Measurements from ENCODE around the gene SEMA4D.
A peak's percentile ranks its signal among the peaks of the same experiment; 100 is the strongest.
"Not testable (repeated sequence)": the region's sequence is repeated elsewhere in the genome, so short reads cannot be mapped to it uniquely, and the experiment has no call there.

Gene SEMA4D

GRCh38 chr9:89346696-89347095, 151.2 kb downstream of the SEMA4D start:
- DNase-seq = no peak

- no peak for DNase-seq
Measured at GRCh38 chr9:89345476-89345875, 152.4 kb downstream of the SEMA4D start.

GRCh38 chr9:89343812-89344211, 154.1 kb downstream of the SEMA4D start:
- not testable (repeated sequence) for DNase-seq

- DNase-seq = no peak
Measured at GRCh38 chr9:89342948-89343347, 155.0 kb downstream of the SEMA4D start.

- DNase-seq = no peak
Measured at GRCh38 chr9:89342213-89342612, 155.7 kb downstream of the SEMA4D start.

- DNase-seq = no peak
Measured at GRCh38 chr9:89340332-89340731, 157.6 kb downstream of the SEMA4D start.

GRCh38 chr9:89339807-89340206, 158.1 kb downstream of the SEMA4D start:
- DNase-seq = no peak

GRCh38 chr9:89330513-89330912, 167.4 kb downstream of the SEMA4D start:
- no peak for DNase-seq

GRCh38 chr9:89329917-89330316, 168.0 kb downstream of the SEMA4D start:
- no peak for DNase-seq

- DNase-seq = no peak
Measured at GRCh38 chr9:89328064-89328463, 169.8 kb downstream of the SEMA4D start.

GRCh38 chr9:89325733-89326132, 172.2 kb downstream of the SEMA4D start:
- no peak for DNase-seq

GRCh38 chr9:89323390-89323789, 174.5 kb downstream of the SEMA4D start:
- DNase-seq = no peak

- no peak for DNase-seq
Measured at GRCh38 chr9:89319015-89319905, 178.7 kb downstream of the SEMA4D start.

GRCh38 chr9:89318123-89319014, 179.5 kb downstream of the SEMA4D start, which contains the start of gene SECISBP2:
Gene SECISBP2 (plus strand): TSS chr9:89318500. CDS start chr9:89318577, 77 bp downstream.
- peak; percentile 93 for DNase-seq

GRCh38 chr9:89317282-89317681, 180.6 kb downstream of the SEMA4D start:
- DNase-seq = no peak

- DNase-seq = no peak
Measured at GRCh38 chr9:89315482-89315881, 182.4 kb downstream of the SEMA4D start.

- no peak for DNase-seq
Measured at GRCh38 chr9:89314955-89315354, 183.0 kb downstream of the SEMA4D start.

- DNase-seq = no peak
Measured at GRCh38 chr9:89313842-89314241, 184.1 kb downstream of the SEMA4D start.

GRCh38 chr9:89312222-89312571, 185.7 kb downstream of the SEMA4D start:
- DNase-seq = no peak

GRCh38 chr9:89311346-89312221, 186.3 kb downstream of the SEMA4D start:
- DNase-seq = no peak
